NCI-H748 (cell line): ENCODE data around the gene RNF157.
A peak's percentile ranks its signal among the peaks of the same experiment; 100 is the strongest.

Experiments
- DNase-seq: peaks from one replicate; lab custom pipeline; 2025; ENCODE audit not compliant: unreplicated experiment; lab: John Stamatoyannopoulos, UW

RNF157 gene

GRCh38 chr17:76240461-76241203 is at the start of gene RNF157:
TSS of gene RNF157 (minus strand) at chr17:76240493. CDS start at chr17:76240240, 253 bp downstream.
- peak; percentile 69 for DNase-seq

GRCh38 chr17:76281573-76282371 is 41.5 kb upstream of the RNF157 start:
- no peak for DNase-seq

GRCh38 chr17:76280650-76281049 is 40.4 kb upstream of the RNF157 start:
- DNase-seq, result no peak

GRCh38 chr17:76279742-76280287 is 39.5 kb upstream of the RNF157 start:
- no peak for DNase-seq

GRCh38 chr17:76278952-76279741 is 38.9 kb upstream of the RNF157 start:
- DNase-seq, result peak; percentile 66

GRCh38 chr17:76278268-76278908 is 38.1 kb upstream of the RNF157 start:
- no peak for DNase-seq

- no peak for DNase-seq
Measured at GRCh38 chr17:76277300-76278267, 37.3 kb upstream of the RNF157 start.

- DNase-seq, result no peak
Measured at GRCh38 chr17:76276461-76277299, 36.4 kb upstream of the RNF157 start.

GRCh38 chr17:76276069-76276431 is 35.8 kb upstream of the RNF157 start:
- no peak for DNase-seq

- no peak for DNase-seq
Measured at GRCh38 chr17:76275382-76276068, 35.2 kb upstream of the RNF157 start.

- no peak for DNase-seq
Measured at GRCh38 chr17:76274112-76274956, 34.0 kb upstream of the RNF157 start.

- no peak for DNase-seq
Measured at GRCh38 chr17:76273445-76274111, 33.3 kb upstream of the RNF157 start.

GRCh38 chr17:76272541-76273444 is 32.5 kb upstream of the RNF157 start:
- no peak for DNase-seq

GRCh38 chr17:76271669-76272540 is 31.6 kb upstream of the RNF157 start:
- no peak for DNase-seq
